NCI-H1436 (cell line): ENCODE results near the gene RNF149.
A peak's percentile ranks its signal among the peaks of the same experiment; 100 is the strongest.
"Not testable (repeated sequence)": the region's sequence is repeated elsewhere in the genome, so short reads cannot be mapped to it uniquely, and the experiment has no call there.

Source experiments
- DNase-seq: peaks from one replicate; lab custom pipeline; 2025; lab: John Stamatoyannopoulos, UW

Gene RNF149

GRCh38 chr2:101253703-101254450 lies 54.6 kb downstream of the RNF149 start:
- DNase-seq, result no peak

- peak; percentile 23 for DNase-seq
Observed at GRCh38 chr2:101253013-101253702, 55.3 kb downstream of the RNF149 start.

GRCh38 chr2:101252408-101253012 lies 56.0 kb downstream of the RNF149 start, which contains the start of gene CNOT11:
Gene CNOT11, plus strand, starts transcription at chr2:101252886. Its CDS starts 79 bp downstream, at chr2:101252965.
- peak; percentile 98 for DNase-seq

- DNase-seq, result peak; percentile 78
Observed at GRCh38 chr2:101251844-101252407, 56.6 kb downstream of the RNF149 start.

GRCh38 chr2:101251246-101251781 lies 57.2 kb downstream of the RNF149 start:
- DNase-seq, result not testable (repeated sequence)

- DNase-seq, result no peak
Observed at GRCh38 chr2:101249826-101250225, 58.7 kb downstream of the RNF149 start.

GRCh38 chr2:101248756-101249155 lies 59.7 kb downstream of the RNF149 start:
- not testable (repeated sequence) for DNase-seq

- not testable (repeated sequence) for DNase-seq
Observed at GRCh38 chr2:101245468-101245867, 63.0 kb downstream of the RNF149 start.

GRCh38 chr2:101244899-101245298 lies 63.6 kb downstream of the RNF149 start:
- not testable (repeated sequence) for DNase-seq

- DNase-seq, result not testable (repeated sequence)
Observed at GRCh38 chr2:101244373-101244772, 64.1 kb downstream of the RNF149 start.

- DNase-seq, result no peak
Observed at GRCh38 chr2:101241158-101241557, 67.3 kb downstream of the RNF149 start.

GRCh38 chr2:101240694-101241093 lies 67.8 kb downstream of the RNF149 start:
- DNase-seq, result not testable (repeated sequence)

- not testable (repeated sequence) for DNase-seq
Observed at GRCh38 chr2:101239760-101240118, 68.8 kb downstream of the RNF149 start.

GRCh38 chr2:101238930-101239759 lies 69.4 kb downstream of the RNF149 start:
- DNase-seq, result no peak

GRCh38 chr2:101237944-101238343 lies 70.6 kb downstream of the RNF149 start:
- DNase-seq, result not testable (repeated sequence)

- not testable (repeated sequence) for DNase-seq
Observed at GRCh38 chr2:101235956-101236355, 72.5 kb downstream of the RNF149 start.

GRCh38 chr2:101234169-101234938 lies 74.1 kb downstream of the RNF149 start:
- no peak for DNase-seq

- no peak for DNase-seq
Observed at GRCh38 chr2:101232770-101233169, 75.7 kb downstream of the RNF149 start.

GRCh38 chr2:101231937-101232730 lies 76.4 kb downstream of the RNF149 start:
- DNase-seq, result no peak

- DNase-seq, result no peak
Observed at GRCh38 chr2:101231240-101231639, 77.3 kb downstream of the RNF149 start.
